ENCODE results near the gene SOHLH1. TPM values are rescaled to one million over a fixed set of nuclear protein-coding genes. Genes with fewer than 3 reads are reported as not detected.

Gene SOHLH1
- total RNA-seq, 1 experiment from 2014 or later, result not detected

GRCh38 chr9:135660407-135660806 is 38.9 kb downstream of the SOHLH1 start:
- H3K36me3 ChIP-seq (ENCODE audit: control insufficient read depth, insufficient read depth, low read length), result no peaks in the 10 kb centered on the region
- H3K27me3 ChIP-seq (ENCODE audit: control insufficient read depth, insufficient read depth, low read length), result no peaks in the 10 kb centered on the region
- DNase-seq (ENCODE audit: low read depth, low spot score) (no peak), ATAC-seq (no peak)
- H3K9me3 ChIP-seq (ENCODE audit: control insufficient read depth, insufficient read depth, low read depth, low read length), result no peaks in the 10 kb centered on the region
- H3K27ac ChIP-seq (ENCODE audit: low read length), result no peak overlapping the region
- intact Hi-C loops (cut with micrococcal nuclease; ENCODE audit: unreplicated experiment), result no loop called here
- ChIA-PET CTCF (no interaction called here), POLR2A (no interaction called here)
- no peak overlapping the region for H3K4me3 ChIP-seq (ENCODE audit: low read depth in 2 of 2, low read length in 2 of 2)
- in situ Hi-C loops (cut with HindIII; ENCODE audit: low pct_unique_long_range_greater_than_20kb, low sequenced_read_pairs), result no loop called here
- no peaks in the 10 kb centered on the region for H3K4me1 ChIP-seq (ENCODE audit: control insufficient read depth, insufficient read depth, low read length)
- TF ChIP-seq POLR2AphosphoS5 (IDR thresholded peaks at IDR 0.05; ENCODE audit: low read depth, low read length), result no peak
- no peak for TF ChIP-seq CTCF (IDR thresholded peaks at IDR 0.05)
- no peak for TF ChIP-seq SIN3A (IDR thresholded peaks at IDR 0.05; ENCODE audit: borderline replicate concordance, insufficient read depth, low read depth, low read length)
- TF ChIP-seq TCF7L2 (IDR thresholded peaks at IDR 0.05; ENCODE audit: low read depth, low read length), result no peak
- TF ChIP-seq, protein P1, sequence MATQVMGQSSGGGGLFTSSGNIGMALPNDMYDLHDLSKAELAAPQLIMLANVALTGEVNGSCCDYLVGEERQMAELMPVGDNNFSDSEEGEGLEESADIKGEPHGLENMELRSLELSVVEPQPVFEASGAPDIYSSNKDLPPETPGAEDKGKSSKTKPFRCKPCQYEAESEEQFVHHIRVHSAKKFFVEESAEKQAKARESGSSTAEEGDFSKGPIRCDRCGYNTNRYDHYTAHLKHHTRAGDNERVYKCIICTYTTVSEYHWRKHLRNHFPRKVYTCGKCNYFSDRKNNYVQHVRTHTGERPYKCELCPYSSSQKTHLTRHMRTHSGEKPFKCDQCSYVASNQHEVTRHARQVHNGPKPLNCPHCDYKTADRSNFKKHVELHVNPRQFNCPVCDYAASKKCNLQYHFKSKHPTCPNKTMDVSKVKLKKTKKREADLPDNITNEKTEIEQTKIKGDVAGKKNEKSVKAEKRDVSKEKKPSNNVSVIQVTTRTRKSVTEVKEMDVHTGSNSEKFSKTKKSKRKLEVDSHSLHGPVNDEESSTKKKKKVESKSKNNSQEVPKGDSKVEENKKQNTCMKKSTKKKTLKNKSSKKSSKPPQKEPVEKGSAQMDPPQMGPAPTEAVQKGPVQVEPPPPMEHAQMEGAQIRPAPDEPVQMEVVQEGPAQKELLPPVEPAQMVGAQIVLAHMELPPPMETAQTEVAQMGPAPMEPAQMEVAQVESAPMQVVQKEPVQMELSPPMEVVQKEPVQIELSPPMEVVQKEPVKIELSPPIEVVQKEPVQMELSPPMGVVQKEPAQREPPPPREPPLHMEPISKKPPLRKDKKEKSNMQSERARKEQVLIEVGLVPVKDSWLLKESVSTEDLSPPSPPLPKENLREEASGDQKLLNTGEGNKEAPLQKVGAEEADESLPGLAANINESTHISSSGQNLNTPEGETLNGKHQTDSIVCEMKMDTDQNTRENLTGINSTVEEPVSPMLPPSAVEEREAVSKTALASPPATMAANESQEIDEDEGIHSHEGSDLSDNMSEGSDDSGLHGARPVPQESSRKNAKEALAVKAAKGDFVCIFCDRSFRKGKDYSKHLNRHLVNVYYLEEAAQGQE (IDR thresholded peaks at IDR 0.05; ENCODE audit: insufficient read depth in 1 of 2, low read depth in 2 of 2, low read length in 1 of 2), result no peak
- no TSS peak for BruUV-seq (replicated peaks)

- CTCF ChIA-PET, result no interaction called here
- Histone ChIP-seq H3K36me3 (ENCODE audit: control insufficient read depth, insufficient read depth, low read length) (no peaks in the 10 kb centered on the region), H3K4me1 (ENCODE audit: control insufficient read depth, insufficient read depth, low read length) (no peaks in the 10 kb centered on the region), H3K4me3 (ENCODE audit: low read depth in 2 of 2, low read length in 2 of 2) (no peak overlapping the region), H3K27ac (ENCODE audit: low read length) (no peak overlapping the region), H3K9me3 (ENCODE audit: control insufficient read depth, insufficient read depth, low read depth, low read length) (no peaks in the 10 kb centered on the region), H3K27me3 (ENCODE audit: control insufficient read depth, insufficient read depth, low read length) (no peaks in the 10 kb centered on the region)
- TF ChIP-seq, protein P1 (IDR thresholded peaks at IDR 0.05; ENCODE audit: insufficient read depth in 1 of 2, low read depth in 2 of 2, low read length in 1 of 2), result no peak
- TF ChIP-seq CTCF (IDR thresholded peaks at IDR 0.05), result no peak
- no peak for ATAC-seq
- BruUV-seq (replicated peaks), result no TSS peak
- POLR2A ChIA-PET, result no interaction called here
- in situ Hi-C loops (cut with HindIII; ENCODE audit: low pct_unique_long_range_greater_than_20kb, low sequenced_read_pairs), result no loop called here
- DNase-seq (ENCODE audit: low read depth, low spot score), result no peak
- intact Hi-C loops (cut with micrococcal nuclease; ENCODE audit: unreplicated experiment), result no loop called here
These were observed 40.0 kb downstream of the SOHLH1 start for GRCh38 chr9:135659252-135659651.
